Measurements from ENCODE around the gene NRF1.

Gene NRF1

DNA sequence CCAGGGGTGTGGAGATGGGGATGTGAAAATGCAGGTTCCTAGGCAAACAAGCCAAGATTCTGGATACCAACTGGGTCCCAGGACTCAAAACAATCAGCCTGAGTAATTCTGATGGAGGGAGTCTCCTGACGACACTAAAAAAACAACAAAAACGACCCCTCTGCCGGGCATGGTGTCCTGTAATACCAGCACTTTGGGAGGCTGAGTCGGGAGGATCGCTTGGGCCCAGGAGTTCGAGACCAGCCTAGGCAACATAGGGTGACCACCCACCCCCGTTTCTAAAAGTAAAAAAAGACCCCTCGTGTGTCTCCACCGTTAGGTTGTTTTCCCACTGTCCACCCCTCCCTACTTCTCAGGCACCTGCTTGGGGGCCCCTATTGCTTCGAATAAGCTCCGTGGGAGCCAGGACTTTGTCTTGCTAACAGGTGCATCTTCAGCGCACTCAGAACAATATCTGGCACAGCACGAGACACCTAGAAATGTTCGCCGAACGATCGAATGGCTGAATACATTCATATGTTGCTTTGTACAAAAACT, 743 bp upstream of the NRF1 start:
- H3K27ac ChIP-seq = peak overlapping the region; percentile 97
- no peak for TF ChIP-seq ZFX (IDR thresholded peaks at IDR 0.05)
- TF ChIP-seq, protein P1, sequence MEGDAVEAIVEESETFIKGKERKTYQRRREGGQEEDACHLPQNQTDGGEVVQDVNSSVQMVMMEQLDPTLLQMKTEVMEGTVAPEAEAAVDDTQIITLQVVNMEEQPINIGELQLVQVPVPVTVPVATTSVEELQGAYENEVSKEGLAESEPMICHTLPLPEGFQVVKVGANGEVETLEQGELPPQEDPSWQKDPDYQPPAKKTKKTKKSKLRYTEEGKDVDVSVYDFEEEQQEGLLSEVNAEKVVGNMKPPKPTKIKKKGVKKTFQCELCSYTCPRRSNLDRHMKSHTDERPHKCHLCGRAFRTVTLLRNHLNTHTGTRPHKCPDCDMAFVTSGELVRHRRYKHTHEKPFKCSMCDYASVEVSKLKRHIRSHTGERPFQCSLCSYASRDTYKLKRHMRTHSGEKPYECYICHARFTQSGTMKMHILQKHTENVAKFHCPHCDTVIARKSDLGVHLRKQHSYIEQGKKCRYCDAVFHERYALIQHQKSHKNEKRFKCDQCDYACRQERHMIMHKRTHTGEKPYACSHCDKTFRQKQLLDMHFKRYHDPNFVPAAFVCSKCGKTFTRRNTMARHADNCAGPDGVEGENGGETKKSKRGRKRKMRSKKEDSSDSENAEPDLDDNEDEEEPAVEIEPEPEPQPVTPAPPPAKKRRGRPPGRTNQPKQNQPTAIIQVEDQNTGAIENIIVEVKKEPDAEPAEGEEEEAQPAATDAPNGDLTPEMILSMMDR (conservative IDR thresholded peaks at IDR 0.05) = no peak

DNA sequence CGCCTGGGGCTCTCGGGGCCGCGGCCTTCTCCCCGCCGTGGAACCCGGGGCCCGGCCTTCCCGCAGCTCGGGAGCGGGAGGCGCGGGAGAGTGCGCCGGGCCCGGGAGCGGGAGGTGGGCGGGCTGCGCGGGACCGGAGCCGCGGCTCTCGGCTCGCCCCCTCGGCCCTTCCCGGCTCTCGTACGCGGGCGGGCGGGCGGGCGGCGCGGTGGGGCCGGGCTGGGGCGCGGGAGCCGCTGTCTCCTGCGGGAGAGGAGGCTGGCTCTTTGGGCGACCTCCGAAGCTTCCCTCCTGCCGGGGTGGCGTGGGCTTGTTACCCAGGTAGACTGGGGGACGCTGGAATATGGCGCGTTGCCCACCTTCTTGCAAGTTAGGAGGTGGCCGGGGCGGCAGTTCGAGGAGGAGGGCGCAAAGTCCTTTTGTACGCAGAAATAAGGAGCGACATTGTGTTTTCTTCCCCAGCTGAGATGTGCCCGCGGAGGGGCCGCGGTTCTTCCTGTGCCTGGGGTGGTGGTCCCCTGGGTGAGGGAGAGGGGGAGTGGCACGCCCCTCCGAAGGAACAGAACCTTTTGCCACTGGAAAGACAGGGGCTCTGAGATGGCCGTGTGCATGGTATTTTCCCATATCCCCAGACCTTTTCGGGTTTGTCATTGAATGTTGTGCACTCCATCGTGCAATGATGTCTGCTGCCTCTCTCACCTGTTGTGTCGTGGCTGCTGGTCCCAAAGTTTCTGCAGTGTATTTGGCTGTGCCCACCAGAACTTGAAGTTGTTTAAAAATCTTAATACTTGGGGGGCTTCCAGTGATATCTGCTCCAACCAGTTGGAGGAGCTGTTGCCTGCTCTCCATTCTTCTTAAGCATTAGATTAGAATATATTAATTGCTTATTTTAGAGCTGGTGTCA, 844 bp downstream of the NRF1 start:
- TF ChIP-seq, protein P1 (conservative IDR thresholded peaks at IDR 0.05) = peak; percentile 88
- no peak; the same call in none of the 2 replicates for TF ChIP-seq ZFX (IDR thresholded peaks at IDR 0.05)
- H3K27ac ChIP-seq = peak overlapping the region; percentile 97

DNA sequence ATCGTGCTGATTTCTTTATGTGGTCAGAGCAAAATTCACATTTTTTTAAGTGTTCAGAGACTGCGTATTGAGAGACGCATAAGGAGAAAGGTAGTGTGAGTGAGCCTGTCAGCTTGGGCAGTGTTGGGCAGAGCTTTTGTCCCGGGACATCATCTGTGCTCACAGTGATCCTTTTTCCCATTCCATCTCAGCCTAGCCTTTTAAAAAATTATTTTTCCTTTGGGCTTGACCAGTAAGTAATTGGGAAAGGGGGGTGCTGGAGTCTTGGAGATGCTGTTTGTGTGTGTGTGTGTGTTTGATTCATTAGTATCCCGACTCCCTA, 1.5 kb downstream of the NRF1 start:
- TF ChIP-seq, protein P1 (conservative IDR thresholded peaks at IDR 0.05) = peak; percentile 64
- TF ChIP-seq ZFX (IDR thresholded peaks at IDR 0.05) = no peak
- H3K27ac ChIP-seq = peak overlapping the region; percentile 97

DNA sequence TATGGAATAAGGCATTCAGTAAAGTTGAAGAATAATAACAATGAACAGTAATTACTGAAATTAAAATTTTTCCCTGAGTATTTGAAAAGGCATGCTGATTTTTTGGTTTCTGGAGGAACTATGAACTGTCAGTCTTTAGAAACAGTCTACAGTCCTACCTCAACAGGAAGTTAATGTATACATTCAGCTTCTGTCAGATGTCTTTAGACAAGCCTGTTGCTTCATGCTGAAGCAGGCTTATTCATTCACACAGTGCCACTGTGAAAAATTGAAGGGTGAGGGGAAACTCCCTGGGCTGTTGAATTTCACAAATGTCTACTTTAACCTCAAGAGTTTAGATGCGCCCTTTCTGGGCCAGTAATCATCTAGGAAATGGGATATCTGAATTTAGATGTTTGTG, 3.5 kb downstream of the NRF1 start:
- H3K27ac ChIP-seq = no peak overlapping the region
- TF ChIP-seq, protein P1 (conservative IDR thresholded peaks at IDR 0.05) = no peak
- TF ChIP-seq ZFX (IDR thresholded peaks at IDR 0.05) = no peak

DNA sequence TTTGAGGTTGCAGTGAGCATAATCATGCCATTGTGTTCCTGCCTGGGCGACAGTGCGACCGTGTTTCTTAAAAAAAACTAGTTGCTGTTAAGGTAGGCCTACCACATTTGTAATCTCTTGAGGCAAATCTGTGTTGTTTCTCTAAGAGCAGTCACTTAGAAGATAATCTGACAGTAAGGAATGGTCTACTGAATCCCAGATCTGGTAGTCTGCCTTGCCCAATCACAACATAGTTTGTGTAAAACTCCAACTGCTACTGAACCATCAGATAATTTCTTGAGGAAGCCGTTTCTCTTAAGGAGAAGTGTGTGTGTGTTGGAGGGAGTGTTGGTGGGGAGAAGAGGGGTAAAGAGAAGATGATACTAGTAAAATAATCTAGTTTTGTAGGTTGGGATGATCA, 5.0 kb downstream of the NRF1 start:
- H3K27ac ChIP-seq = no peak overlapping the region
- TF ChIP-seq, protein P1 (conservative IDR thresholded peaks at IDR 0.05) = no peak
- TF ChIP-seq ZFX (IDR thresholded peaks at IDR 0.05) = no peak

DNA sequence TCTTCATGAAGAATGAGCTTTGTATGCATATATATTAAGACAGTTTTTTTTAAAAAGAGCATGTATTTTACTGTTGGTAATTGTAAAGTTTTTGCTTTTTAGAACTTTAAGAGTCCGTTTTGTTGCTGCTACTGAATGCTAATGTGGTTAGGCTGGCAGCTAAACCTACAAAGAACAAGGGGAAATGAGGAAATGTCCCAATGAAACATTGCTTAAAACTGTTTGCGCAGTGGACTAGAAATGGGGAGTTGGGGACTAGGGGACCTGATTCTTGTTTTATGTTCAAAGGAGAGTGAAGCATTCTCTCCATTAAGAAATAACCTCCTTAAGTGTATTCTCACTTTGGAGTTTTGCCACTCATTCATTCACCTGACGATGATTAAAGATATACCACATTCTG, 5.7 kb downstream of the NRF1 start:
- no peak overlapping the region for H3K27ac ChIP-seq
- no peak for TF ChIP-seq ZFX (IDR thresholded peaks at IDR 0.05)
- TF ChIP-seq, protein P1 (conservative IDR thresholded peaks at IDR 0.05) = no peak

DNA sequence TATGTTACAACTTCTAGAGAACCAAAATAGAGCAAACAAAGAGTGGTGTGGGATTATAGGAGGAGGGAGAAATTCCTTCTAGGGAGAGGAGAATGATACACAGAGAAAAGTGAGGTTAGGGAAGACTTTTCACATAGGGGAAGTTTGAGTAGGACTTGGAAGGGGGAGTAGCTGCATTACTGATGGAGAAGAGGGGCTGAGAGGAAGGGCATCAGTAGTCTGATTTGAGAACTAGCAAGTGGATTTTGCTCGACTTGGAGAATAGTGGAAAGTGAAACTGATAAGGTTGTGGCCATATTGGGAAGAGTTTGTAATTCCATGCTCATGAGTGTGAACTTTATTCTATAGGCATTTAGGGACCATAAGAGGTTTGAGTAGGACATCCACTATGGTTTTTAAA, 6.1 kb downstream of the NRF1 start:
- H3K27ac ChIP-seq = no peak overlapping the region

More for the DNA sequence above, 6.1 kb downstream of the NRF1 start:
- TF ChIP-seq, protein P1 (conservative IDR thresholded peaks at IDR 0.05) = no peak
- TF ChIP-seq ZFX (IDR thresholded peaks at IDR 0.05) = no peak
